GM19193 (cell line): ENCODE results near the gene ATRNL1.

Source experiments
- POLR2A ChIP-seq: IDR thresholded peaks from 4 replicates; pipeline ENCODE4 v1.6.1; 2011; ENCODE audit not compliant: insufficient read depth, insufficient read length; ENCODE audit errors: extremely low read depth

The ATRNL1 gene

GRCh38 chr10:115436999-115437398 lies 343.8 kb downstream of the ATRNL1 start:
- TF ChIP-seq POLR2A = no peak

DNA sequence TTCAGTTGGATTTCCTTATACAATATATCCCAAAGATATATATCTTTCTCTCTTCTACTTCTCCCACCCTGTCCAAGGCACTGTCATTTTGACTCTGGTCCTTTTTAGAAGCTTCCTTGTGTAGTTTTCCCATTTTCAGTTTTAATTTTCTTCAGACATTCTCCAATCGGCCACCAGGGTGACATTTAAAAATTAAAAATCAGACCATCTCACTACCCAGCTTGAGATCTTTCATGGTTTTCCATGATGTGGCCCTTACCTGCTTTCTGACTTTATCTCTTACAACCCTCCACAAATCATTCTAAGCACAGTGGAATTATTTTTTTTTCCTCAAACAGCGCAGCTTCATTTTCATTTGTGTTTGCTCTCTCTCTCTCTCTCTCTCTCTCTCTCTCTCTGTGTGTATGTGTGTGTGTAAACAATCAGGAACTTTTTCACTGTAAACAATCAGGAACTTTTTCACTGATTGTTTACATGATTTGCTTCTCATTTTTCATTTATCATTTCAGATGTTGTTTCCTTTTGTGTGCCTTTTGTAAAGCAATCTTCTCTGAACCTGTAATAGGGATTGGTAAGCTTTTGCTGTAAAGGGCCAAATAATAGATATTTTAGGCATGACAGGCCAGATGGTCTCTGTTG lies 348.9 kb downstream of the ATRNL1 start:
- no peak for TF ChIP-seq POLR2A

DNA sequence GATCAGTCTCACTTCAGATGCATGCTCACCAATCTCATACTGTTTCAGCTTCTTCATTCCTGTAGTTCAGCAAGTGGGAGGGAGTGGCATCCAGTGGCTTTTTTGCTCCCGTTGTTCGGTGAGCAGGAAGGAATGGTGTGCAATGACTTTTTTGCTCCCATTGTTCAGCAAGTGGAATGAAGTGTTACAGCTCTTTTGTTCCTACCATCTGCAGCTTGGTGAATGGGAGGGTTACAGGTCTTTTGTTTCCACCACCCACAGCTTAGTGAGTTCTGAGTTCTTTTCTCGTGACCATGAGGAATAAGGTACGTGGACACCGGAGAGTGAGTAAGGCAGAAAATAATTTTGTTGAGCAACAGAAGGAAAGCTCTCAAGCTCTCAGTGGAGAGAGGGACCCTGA lies 363.6 kb downstream of the ATRNL1 start:
- TF ChIP-seq POLR2A = no peak

DNA sequence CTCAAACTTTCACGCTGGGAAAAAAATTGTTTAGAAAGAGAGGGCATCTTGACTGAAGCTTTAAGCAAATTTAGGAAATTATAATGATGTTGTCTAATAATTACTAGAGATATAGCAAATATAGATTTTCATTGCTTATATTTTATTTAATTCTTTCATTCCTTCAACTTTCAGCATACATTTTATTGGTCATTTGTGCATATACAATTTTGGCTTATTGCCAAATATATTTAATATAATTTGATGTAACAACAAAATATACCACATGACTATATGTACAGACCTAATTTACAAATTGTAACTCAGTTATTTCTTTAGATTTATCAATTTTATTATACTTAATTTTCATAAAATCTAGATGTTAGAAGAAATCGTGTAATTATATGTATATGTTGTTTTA lies 390.1 kb downstream of the ATRNL1 start:
- no peak for TF ChIP-seq POLR2A

DNA sequence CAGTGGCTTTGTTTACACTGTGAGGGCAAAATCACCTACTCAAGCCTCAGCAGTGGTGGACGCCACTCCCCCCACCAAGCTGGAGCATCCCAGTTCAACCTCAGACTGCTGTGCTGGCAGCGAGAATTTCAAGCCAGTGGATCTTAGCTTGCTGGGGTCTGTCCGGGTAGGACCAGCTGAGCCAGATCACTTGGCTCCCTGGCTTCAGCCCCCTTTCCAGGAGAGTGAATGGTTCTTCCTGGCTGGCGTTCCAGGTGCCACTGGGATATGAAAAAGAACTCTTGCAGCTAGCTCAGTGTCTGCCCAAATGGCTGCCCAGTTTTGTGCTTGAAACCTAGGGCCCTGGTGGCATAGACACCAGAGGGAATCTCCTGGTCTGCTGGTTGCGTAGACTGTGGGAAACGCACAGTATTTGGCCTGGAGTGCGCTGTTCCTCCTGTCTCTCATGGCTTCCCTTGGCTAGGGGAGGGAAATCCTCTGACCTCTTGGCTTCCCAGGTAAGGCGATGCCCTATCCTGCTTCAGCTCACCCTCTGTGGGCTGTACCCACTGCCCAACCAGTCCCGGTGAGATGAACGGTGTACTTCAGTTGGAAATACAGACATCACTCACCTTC lies 398.5 kb downstream of the ATRNL1 start:
- no peak for TF ChIP-seq POLR2A

DNA sequence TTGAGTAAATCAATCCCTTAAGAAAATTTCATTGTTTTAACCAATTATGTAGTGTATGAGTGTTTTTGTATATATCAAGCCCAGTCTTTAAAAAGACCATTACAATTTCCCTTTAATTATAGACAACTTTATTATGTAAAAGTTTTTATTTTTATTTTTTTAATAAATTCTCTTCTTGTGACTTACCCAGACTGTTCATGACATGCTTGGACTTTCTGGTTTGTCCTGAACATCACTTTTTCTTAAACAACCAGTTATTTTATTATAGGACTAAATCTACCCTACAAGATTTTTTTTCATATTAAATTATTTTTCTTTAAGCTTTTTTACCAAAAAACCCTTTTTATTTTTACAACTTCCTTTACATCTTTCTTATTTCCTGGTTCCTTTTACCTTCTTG lies 410.4 kb downstream of the ATRNL1 start:
- no peak for TF ChIP-seq POLR2A

DNA sequence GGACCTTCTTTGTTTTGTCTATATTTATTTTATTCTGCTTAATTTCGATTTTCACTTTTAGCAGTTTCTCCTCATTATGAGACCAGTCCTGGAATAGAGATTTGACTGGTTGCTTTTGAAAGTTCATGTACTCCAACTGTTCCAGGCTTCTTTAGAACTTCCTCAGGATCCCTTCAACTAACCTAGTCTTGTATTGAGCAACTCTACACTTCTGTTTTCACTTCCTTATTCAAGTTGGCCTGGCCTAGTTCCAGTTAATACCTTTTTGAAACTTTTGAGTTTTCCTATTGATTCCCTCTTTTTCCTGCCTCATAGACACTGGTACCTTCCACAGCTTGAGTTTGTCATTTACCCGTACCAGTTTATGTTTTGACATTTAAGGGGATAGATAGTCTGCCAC lies 421.7 kb downstream of the ATRNL1 start:
- no peak for TF ChIP-seq POLR2A

- no peak for TF ChIP-seq POLR2A
Observed at GRCh38 chr10:115525141-115525540, 432.0 kb downstream of the ATRNL1 start.

DNA sequence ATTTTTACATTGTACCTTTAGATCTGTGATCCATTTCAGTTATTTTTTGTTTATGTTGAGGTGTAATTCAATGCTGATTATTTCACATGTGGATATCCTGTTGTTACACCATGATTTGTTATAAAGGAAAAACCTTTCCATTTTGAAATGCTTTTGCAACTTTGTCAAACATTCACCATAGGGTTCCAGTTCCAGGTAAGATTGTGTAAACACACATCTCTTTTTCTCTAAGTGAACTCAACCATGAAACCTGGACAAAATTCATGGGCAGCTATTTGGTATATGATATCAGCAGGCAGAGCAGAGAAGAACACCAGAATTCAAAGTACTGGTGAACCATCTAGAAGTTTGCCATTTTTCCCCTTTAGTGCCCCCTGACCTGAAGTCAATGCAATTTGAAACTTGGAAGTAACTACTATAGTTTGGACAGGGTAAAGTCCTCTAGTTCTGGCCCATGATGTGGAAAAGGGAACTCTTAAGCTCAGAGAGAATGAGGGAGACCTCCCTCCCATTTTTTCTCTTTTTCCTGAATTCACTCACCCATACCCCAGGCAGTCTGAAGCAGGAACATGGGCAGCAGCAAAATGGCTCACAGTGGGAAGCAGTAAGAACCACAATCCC lies 446.1 kb downstream of the ATRNL1 start:
- no peak for TF ChIP-seq POLR2A

GRCh38 chr10:115555887-115556402 lies 462.8 kb downstream of the ATRNL1 start:
- no peak for TF ChIP-seq POLR2A

- TF ChIP-seq POLR2A = no peak
Observed at GRCh38 chr10:115558252-115558651, 465.1 kb downstream of the ATRNL1 start.

- TF ChIP-seq POLR2A = no peak
Observed at GRCh38 chr10:115566867-115567266, 473.7 kb downstream of the ATRNL1 start.

DNA sequence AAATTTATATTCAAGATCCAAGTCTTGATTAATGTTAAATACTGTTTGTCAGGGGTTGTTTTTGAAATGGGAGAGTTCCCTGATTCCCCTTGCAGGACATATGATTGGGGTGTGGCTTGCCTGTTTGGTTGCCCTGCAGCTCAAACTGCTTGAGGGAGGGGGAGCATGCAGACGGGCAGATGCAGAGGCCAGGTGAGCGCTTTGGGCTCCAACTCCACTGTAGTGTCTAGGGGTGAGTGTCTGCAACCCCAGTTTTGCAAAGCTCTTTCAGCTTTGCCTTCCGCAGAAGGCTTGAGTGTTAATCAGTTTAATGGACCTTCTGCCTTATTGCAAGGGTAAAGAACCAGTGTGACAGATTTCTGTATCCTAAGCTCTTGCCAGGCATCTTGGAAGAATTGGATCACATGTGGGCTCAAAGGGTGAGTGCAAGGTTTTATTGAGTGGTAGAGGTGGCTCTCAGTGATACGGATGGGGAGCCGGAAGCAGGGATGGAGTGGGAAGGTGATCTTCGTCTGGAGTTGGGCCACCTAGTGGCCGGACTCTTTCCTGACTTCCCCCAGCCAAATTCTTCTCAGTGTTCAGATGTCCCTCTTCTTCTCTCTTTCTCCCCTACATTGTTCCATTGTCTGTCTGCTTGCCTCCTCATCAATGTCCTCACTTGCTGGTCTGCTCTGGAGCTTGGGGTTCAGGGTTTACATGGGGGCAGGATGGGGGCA lies 479.7 kb downstream of the ATRNL1 start:
- TF ChIP-seq POLR2A = no peak

DNA sequence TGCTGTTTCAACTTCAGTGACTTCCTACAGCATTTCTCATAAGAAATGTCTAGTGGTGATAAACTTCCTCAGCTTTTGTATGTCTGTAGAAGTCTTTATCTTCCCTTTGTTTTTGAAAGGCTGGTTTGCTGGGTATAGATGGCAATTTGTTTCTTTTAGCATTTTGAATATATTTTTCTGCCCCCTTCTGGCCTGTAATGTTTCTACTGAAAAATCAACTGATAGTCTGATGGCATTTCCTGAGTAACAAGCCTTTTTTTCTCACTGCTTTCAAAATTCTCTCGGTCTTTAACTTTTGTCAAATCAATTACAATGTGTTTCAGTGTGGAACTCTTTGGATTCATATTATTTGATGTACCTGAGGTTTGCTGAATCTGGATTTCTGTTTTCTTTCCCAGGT lies 487.1 kb downstream of the ATRNL1 start:
- no peak for TF ChIP-seq POLR2A

GRCh38 chr10:115593060-115593459 lies 499.9 kb downstream of the ATRNL1 start:
- TF ChIP-seq POLR2A = no peak
